Activated CD4-positive, CD25-positive, alpha-beta regulatory T cell treated with anti-CD3 and anti-CD28 coated beads, Interleukin-2, amount 50 U/mL, for 16 hours (primary cell): ENCODE results near the gene IRX2.

Experiments used
- DNase-seq: peaks from one replicate; pipeline ENCODE4 v3.0.0-alpha.2; 2020; ENCODE audit warnings: low read depth, low spot score

IRX2 gene

GRCh38 chr5:2741956-2742355, 9.5 kb downstream of the IRX2 start:
- DNase-seq = no peak

- DNase-seq = no peak
Observed at GRCh38 chr5:2740876-2741555, 10.5 kb downstream of the IRX2 start.

GRCh38 chr5:2740051-2740875, 11.2 kb downstream of the IRX2 start:
- no peak for DNase-seq

- no peak for DNase-seq
Observed at GRCh38 chr5:2739360-2740050, 12.0 kb downstream of the IRX2 start.

- no peak for DNase-seq
Observed at GRCh38 chr5:2738700-2739359, 12.6 kb downstream of the IRX2 start.

- no peak for DNase-seq
Observed at GRCh38 chr5:2738156-2738699, 13.2 kb downstream of the IRX2 start.

- DNase-seq = no peak
Observed at GRCh38 chr5:2737273-2738155, 14.0 kb downstream of the IRX2 start.

GRCh38 chr5:2736872-2737271, 14.6 kb downstream of the IRX2 start:
- no peak for DNase-seq

GRCh38 chr5:2735996-2736395, 15.5 kb downstream of the IRX2 start:
- no peak for DNase-seq

- DNase-seq = no peak
Observed at GRCh38 chr5:2732850-2733249, 18.6 kb downstream of the IRX2 start.

- DNase-seq = no peak
Observed at GRCh38 chr5:2732004-2732403, 19.5 kb downstream of the IRX2 start.

GRCh38 chr5:2729189-2729588, 22.3 kb downstream of the IRX2 start:
- no peak for DNase-seq

GRCh38 chr5:2727550-2727949, 23.9 kb downstream of the IRX2 start:
- no peak for DNase-seq

GRCh38 chr5:2725980-2726765, 25.3 kb downstream of the IRX2 start:
- no peak for DNase-seq

GRCh38 chr5:2724831-2725230, 26.6 kb downstream of the IRX2 start:
- DNase-seq = no peak

GRCh38 chr5:2724031-2724581, 27.4 kb downstream of the IRX2 start:
- no peak for DNase-seq

- no peak for DNase-seq
Observed at GRCh38 chr5:2722901-2723300, 28.6 kb downstream of the IRX2 start.

- DNase-seq = no peak
Observed at GRCh38 chr5:2721385-2722138, 29.9 kb downstream of the IRX2 start.

- DNase-seq = no peak
Observed at GRCh38 chr5:2719332-2719731, 32.1 kb downstream of the IRX2 start.
